Measurements from ENCODE around the gene CEACAM7.

GRCh38 chr19:41688687-41689086 is 617 bp upstream of the CEACAM7 start:
- TF ChIP-seq CTCF (IDR thresholded peaks at IDR 0.05) (no peak), POLR2A (IDR thresholded peaks at IDR 0.05) (no peak)

All from Peyer's patch (tissue), 4 donors.